DND-41 (cell line): Measurements from ENCODE around the gene INPP5E.
A peak's percentile ranks its signal among the peaks of the same experiment; 100 is the strongest.

Experiments used
- ATAC-seq: fragments of 200-7000 bp; cut with Tn5 transposase; 3 replicates; pipeline ENCODE4 v1.9.1; 2021; ENCODE audit warnings: low read depth; ENCODE audit not compliant: insufficient read depth
- DNase-seq: peaks from one replicate; pipeline ENCODE4 v3.0.0-alpha.2; 2020
- H2AFZ ChIP-seq: 2 replicates; pipeline ENCODE4 v1.6.0; 2012; ENCODE audit warnings: low read depth, low read length
- H3K27ac ChIP-seq: 2 replicates; pipeline ENCODE4 v1.5.1; 2012; ENCODE audit warnings: low read length, inconsistent platforms
- H3K27me3 ChIP-seq: fragments of 200-600 bp; sonication (generic); 2 replicates; pipeline ENCODE4 v1.6.0; 2012; ENCODE audit warnings: low read length, mild to moderate bottlenecking, inconsistent platforms; ENCODE audit not compliant: insufficient read depth, poor library complexity
- H3K36me3 ChIP-seq: 2 replicates; pipeline ENCODE4 v1.5.1; 2012; ENCODE audit warnings: low read length, inconsistent platforms; ENCODE audit not compliant: insufficient read depth
- H3K4me1 ChIP-seq: 2 replicates; pipeline ENCODE4 v1.5.1; 2012; ENCODE audit warnings: mild to moderate bottlenecking, low read length; ENCODE audit not compliant: insufficient read depth
- H3K4me2 ChIP-seq: 2 replicates; pipeline ENCODE4 v1.6.0; 2012; ENCODE audit warnings: mild to moderate bottlenecking, moderate library complexity, low read length, inconsistent platforms; ENCODE audit not compliant: insufficient read depth
- H3K4me3 ChIP-seq, 2 experiments: fragments of 200-600 bp in 1 of 2; shearing (Covaris generic) in 1 of 2; 2 replicates each; pipeline ENCODE4 v1.5.1; 2012 to 2016; ENCODE audit warnings: inconsistent platforms in 2 of 2, low read length in 2 of 2, mild to moderate bottlenecking in 2 of 2, low read depth in 1 of 2, moderate library complexity in 1 of 2
- H3K79me2 ChIP-seq: 2 replicates; pipeline ENCODE4 v1.6.0; 2012; ENCODE audit warnings: low read length, inconsistent platforms; ENCODE audit not compliant: insufficient read depth
- H3K9ac ChIP-seq: 2 replicates; pipeline ENCODE4 v1.6.0; 2012; ENCODE audit warnings: low read depth, mild to moderate bottlenecking, inconsistent platforms, low read length, moderate library complexity
- H3K9me3 ChIP-seq: 2 replicates; pipeline ENCODE4 v1.5.1; 2012; ENCODE audit warnings: low read length, moderate library complexity, mild to moderate bottlenecking, inconsistent platforms; ENCODE audit not compliant: insufficient read depth, severe bottlenecking
- H4K20me1 ChIP-seq: 2 replicates; pipeline ENCODE4 v1.6.0; 2012; ENCODE audit warnings: low read length; ENCODE audit not compliant: insufficient read depth
- CTCF ChIP-seq: IDR thresholded peaks from 2 replicates; pipeline ENCODE4 v1.5.1; 2012; ENCODE audit warnings: borderline replicate concordance, low read length, moderate library complexity, mild to moderate bottlenecking; ENCODE audit not compliant: poor library complexity, severe bottlenecking; ENCODE audit errors: extremely low read depth
- EZH2 ChIP-seq: IDR thresholded peaks from 3 replicates; pipeline ENCODE4 v1.6.1; 2012; ENCODE audit warnings: borderline replicate concordance, low read depth, mild to moderate bottlenecking, moderate library complexity, low read length, inconsistent platforms; ENCODE audit not compliant: severe bottlenecking

INPP5E gene

GRCh38 chr9:136455043-136456002 is 15.7 kb upstream of the INPP5E start:
- Histone ChIP-seq H3K4me2 (no peak overlapping the region), H3K27me3 (no peaks in the 10 kb centered on the region), H4K20me1 (peaks cover 17% of the 10 kb centered on the region), H3K27ac (no peak overlapping the region), H3K79me2 (no peaks in the 10 kb centered on the region), H2AFZ (no peak overlapping the region), H3K9me3 (no peaks in the 10 kb centered on the region), H3K9ac (no peak overlapping the region), H3K36me3 (peaks cover 85% of the 10 kb centered on the region), H3K4me3 (no peak overlapping the region), H3K4me1 (no peaks in the 10 kb centered on the region)
- peak; percentile 14; the same call in 1 of the 3 replicates for ATAC-seq
- no peak for DNase-seq
- TF ChIP-seq EZH2 = no peak
- TF ChIP-seq CTCF = no peak

GRCh38 chr9:136454026-136454796 is 14.6 kb upstream of the INPP5E start:
- Histone ChIP-seq H3K4me2 (no peak overlapping the region), H3K4me1 (no peaks in the 10 kb centered on the region), H3K36me3 (peaks cover 87% of the 10 kb centered on the region), H3K79me2 (no peaks in the 10 kb centered on the region), H3K4me3 (no peak overlapping the region), H3K9ac (no peak overlapping the region), H3K27ac (no peak overlapping the region), H2AFZ (no peak overlapping the region), H4K20me1 (peaks cover 17% of the 10 kb centered on the region), H3K9me3 (no peaks in the 10 kb centered on the region), H3K27me3 (no peaks in the 10 kb centered on the region)
- TF ChIP-seq EZH2 (no peak), CTCF (no peak)
- no peak for DNase-seq
- ATAC-seq = no peak

- Histone ChIP-seq H3K9ac (no peak overlapping the region), H4K20me1 (peaks cover 17% of the 10 kb centered on the region)
Measured at GRCh38 chr9:136453326-136453725, 13.7 kb upstream of the INPP5E start.

More at GRCh38 chr9:136453326-136453725, 13.7 kb upstream of the INPP5E start:
- TF ChIP-seq CTCF = no peak
- TF ChIP-seq EZH2 = no peak
- Histone ChIP-seq H3K79me2 (no peaks in the 10 kb centered on the region), H3K4me3 (no peak overlapping the region), H3K4me1 (no peaks in the 10 kb centered on the region), H3K27me3 (no peaks in the 10 kb centered on the region), H3K27ac (no peak overlapping the region), H3K9me3 (no peaks in the 10 kb centered on the region), H3K36me3 (peaks cover 87% of the 10 kb centered on the region), H2AFZ (no peak overlapping the region), H3K4me2 (no peak overlapping the region)
- ATAC-seq (no peak), DNase-seq (no peak)
